ENCODE results near the gene RPL13A. TPM values are rescaled to one million over a fixed set of nuclear protein-coding genes. Genes with fewer than 3 reads are reported as not detected.

Gene RPL13A
- total and polyA plus RNA-seq, 2 of the 13 experiments (the other 11 are each of a cell fraction or from before 2014, with no cell fraction given), result 2,601 to 3,407 TPM

- TF ChIP-seq, protein P1, sequence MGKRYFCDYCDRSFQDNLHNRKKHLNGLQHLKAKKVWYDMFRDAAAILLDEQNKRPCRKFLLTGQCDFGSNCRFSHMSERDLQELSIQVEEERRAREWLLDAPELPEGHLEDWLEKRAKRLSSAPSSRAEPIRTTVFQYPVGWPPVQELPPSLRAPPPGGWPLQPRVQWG (CRISPR knock-in tag; IDR thresholded peaks at IDR 0.05; ENCODE audit: borderline replicate concordance, low read depth), result no peak
- TF ChIP-seq, protein P2, sequence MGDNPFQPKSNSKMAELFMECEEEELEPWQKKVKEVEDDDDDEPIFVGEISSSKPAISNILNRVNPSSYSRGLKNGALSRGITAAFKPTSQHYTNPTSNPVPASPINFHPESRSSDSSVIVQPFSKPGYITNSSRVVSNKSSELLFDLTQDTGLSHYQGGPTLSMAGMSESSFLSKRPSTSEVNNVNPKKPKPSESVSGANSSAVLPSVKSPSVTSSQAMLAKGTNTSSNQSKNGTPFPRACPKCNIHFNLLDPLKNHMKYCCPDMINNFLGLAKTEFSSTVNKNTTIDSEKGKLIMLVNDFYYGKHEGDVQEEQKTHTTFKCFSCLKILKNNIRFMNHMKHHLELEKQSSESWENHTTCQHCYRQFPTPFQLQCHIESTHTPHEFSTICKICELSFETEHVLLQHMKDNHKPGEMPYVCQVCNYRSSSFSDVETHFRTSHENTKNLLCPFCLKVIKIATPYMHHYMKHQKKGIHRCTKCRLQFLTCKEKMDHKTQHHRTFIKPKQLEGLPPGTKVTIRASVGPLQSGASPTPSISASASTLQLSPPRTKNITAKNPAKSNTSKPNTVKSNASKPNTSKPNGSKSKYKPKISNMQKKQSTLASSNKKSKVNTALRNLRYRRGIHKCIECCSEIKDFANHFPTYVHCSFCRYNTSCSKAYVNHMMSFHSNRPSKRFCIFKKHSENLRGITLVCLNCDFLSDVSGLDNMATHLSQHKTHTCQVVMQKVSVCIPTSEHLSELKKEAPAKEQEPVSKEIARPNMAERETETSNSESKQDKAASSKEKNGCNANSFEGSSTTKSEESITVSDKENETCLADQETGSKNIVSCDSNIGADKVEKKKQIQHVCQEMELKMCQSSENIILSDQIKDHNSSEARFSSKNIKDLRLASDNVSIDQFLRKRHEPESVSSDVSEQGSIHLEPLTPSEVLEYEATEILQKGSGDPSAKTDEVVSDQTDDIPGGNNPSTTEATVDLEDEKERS (CRISPR knock-in tag; IDR thresholded peaks at IDR 0.05), result no peak
- TF ChIP-seq RFXANK (CRISPR knock-in tag; IDR thresholded peaks at IDR 0.05) (no peak), REPIN1 (CRISPR knock-in tag; IDR thresholded peaks at IDR 0.05; ENCODE audit: borderline replicate concordance, low read depth) (no peak; the same call in 1 of the 2 replicates), MBD4 (IDR thresholded peaks at IDR 0.05; ENCODE audit: borderline replicate concordance, low read length) (no peak), ZNF562 (CRISPR knock-in tag; IDR thresholded peaks at IDR 0.05; ENCODE audit: borderline replicate concordance) (no peak), U2AF2 (IDR thresholded peaks at IDR 0.05; ENCODE audit: low read depth, low read length) (no peak), FOSL2 (CRISPR knock-in tag; IDR thresholded peaks at IDR 0.05) (0 out of 2 replicates have a peak, but pooled peaks have one; percentile 17), ZBTB1 (CRISPR knock-in tag; IDR thresholded peaks at IDR 0.05; ENCODE audit: borderline replicate concordance) (no peak), RBM22 (optimal IDR thresholded peaks at IDR 0.05; ENCODE audit: low read length) (peak; percentile 58), GLI4 (CRISPR knock-in tag; IDR thresholded peaks at IDR 0.05; ENCODE audit: borderline replicate concordance) (no peak), ZNF597 (CRISPR knock-in tag; IDR thresholded peaks at IDR 0.05) (no peak), SP4 (CRISPR knock-in tag; IDR thresholded peaks at IDR 0.05) (peak; percentile 31; the same call in 1 of the 2 replicates), JARID2 (CRISPR knock-in tag; IDR thresholded peaks at IDR 0.05; ENCODE audit: insufficient replicate concordance) (no peak), ZNF781 (CRISPR knock-in tag; IDR thresholded peaks at IDR 0.05; ENCODE audit: borderline replicate concordance, not compliant biosample characterization) (no peak), SIX1 (CRISPR knock-in tag; IDR thresholded peaks at IDR 0.05; ENCODE audit: borderline replicate concordance) (no peak), CTCF (CRISPR knock-in tag; IDR thresholded peaks at IDR 0.05) (peak; percentile 77)
- TF ChIP-seq, protein P3, sequence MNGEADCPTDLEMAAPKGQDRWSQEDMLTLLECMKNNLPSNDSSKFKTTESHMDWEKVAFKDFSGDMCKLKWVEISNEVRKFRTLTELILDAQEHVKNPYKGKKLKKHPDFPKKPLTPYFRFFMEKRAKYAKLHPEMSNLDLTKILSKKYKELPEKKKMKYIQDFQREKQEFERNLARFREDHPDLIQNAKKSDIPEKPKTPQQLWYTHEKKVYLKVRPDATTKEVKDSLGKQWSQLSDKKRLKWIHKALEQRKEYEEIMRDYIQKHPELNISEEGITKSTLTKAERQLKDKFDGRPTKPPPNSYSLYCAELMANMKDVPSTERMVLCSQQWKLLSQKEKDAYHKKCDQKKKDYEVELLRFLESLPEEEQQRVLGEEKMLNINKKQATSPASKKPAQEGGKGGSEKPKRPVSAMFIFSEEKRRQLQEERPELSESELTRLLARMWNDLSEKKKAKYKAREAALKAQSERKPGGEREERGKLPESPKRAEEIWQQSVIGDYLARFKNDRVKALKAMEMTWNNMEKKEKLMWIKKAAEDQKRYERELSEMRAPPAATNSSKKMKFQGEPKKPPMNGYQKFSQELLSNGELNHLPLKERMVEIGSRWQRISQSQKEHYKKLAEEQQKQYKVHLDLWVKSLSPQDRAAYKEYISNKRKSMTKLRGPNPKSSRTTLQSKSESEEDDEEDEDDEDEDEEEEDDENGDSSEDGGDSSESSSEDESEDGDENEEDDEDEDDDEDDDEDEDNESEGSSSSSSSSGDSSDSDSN (CRISPR knock-in tag; IDR thresholded peaks at IDR 0.05), result peak; percentile 64
- TF ChIP-seq, protein P4, sequence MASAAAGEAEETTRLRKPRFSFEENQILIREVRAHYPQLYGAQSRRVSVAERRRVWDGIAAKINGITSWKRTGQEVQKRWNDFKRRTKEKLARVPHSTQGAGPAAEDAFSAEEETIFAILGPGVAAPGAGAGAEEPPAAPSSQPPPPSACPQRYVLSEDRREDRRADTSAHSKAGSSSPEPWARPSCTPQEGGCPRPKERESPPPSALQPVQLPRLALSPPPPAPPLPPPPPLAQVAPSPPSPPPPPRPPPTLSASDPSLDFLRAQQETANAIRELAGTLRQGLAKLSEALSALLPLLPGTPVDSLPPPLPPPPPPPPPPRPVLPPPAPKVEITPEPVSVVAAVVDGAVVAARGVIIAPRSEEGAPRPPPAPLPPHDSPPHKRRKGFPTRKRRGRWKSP (CRISPR knock-in tag; IDR thresholded peaks at IDR 0.05), result 0 out of 2 replicates have a peak, but pooled peaks have one; percentile 22
Measured at GRCh38 chr19:49489601-49490167, 2.3 kb downstream of the RPL13A start (continued).

All from HepG2 (cell line).